IMR-90 (cell line): ENCODE measurements around the gene VPS52. TPM values are rescaled to one million over a fixed set of nuclear protein-coding genes. Genes with fewer than 3 reads are reported as not detected.
A peak's percentile ranks its signal among the peaks of the same experiment; 100 is the strongest.

ENCODE experiments used
- ATAC-seq: fragments of 200-7000 bp; cut with Tn5 transposase; 2 replicates; pipeline ENCODE4 v1.9.1; 2020; ENCODE audit warnings: low read depth, mild to moderate bottlenecking, moderate library complexity
- BruUV-seq: library from RNA; stranded (reverse); fragments of 400-500 nt; replicated peaks from 2 replicates; lab custom pipeline; 2021; lab: Mats Ljungman, UMichigan
- CTCF ChIA-PET: fragments of 300-600 bp; formaldehyde crosslinking; extraction: SDS; loops from one replicate; lab custom pipeline; 2021; ENCODE audit warnings: antibody characterized with exemption; lab: Yijun Ruan, JAX
- POLR2A ChIA-PET: fragments of 300-600 bp; sonication (Branson Sonifier 250); formaldehyde crosslinking; loops from one replicate; lab custom pipeline; 2022; ENCODE audit warnings: antibody characterized with exemption; ENCODE audit not compliant: unreplicated experiment; lab: Charles Lee
- DNase-seq: peaks from one replicate; pipeline ENCODE4 v3.0.0; 2013
- H2AFZ ChIP-seq: replicated peaks from 2 replicates; pipeline ENCODE3; 2013; ENCODE audit warnings: low read length, mild to moderate bottlenecking; ENCODE audit not compliant: poor library complexity
- H2AK5ac ChIP-seq: 2 replicates; pipeline ENCODE4 v1.6.1; 2013; ENCODE audit warnings: low read depth, low read length, inconsistent platforms
- H2AK9ac ChIP-seq: replicated peaks from 2 replicates; pipeline ENCODE3; 2013; ENCODE audit warnings: mild to moderate bottlenecking, low read depth, low read length, moderate library complexity; ENCODE audit not compliant: poor library complexity
- H2BK120ac ChIP-seq: 2 replicates; pipeline ENCODE4 v1.6.1; 2013; ENCODE audit warnings: low read depth, low read length, inconsistent platforms
- H2BK15ac ChIP-seq: 3 replicates; pipeline ENCODE4 v1.6.1; 2013; ENCODE audit warnings: low read depth, low read length, inconsistent platforms
- H2BK20ac ChIP-seq: 2 replicates; pipeline ENCODE4 v1.6.1; 2013; ENCODE audit warnings: low read depth, mild to moderate bottlenecking, inconsistent platforms, low read length, moderate library complexity
- H2BK5ac ChIP-seq: 2 replicates; pipeline ENCODE4 v1.6.1; 2013; ENCODE audit warnings: mild to moderate bottlenecking, low read depth, low read length, inconsistent platforms; ENCODE audit not compliant: poor library complexity, severe bottlenecking
- H3K14ac ChIP-seq: replicated peaks from 2 replicates; pipeline ENCODE4 v1.6.1; 2013; ENCODE audit warnings: low read depth, low read length, inconsistent platforms
- H3K18ac ChIP-seq: 2 replicates; pipeline ENCODE4 v1.6.1; 2013; ENCODE audit warnings: low read depth, low read length, control low read depth
- H3K23ac ChIP-seq: 2 replicates; pipeline ENCODE4 v1.6.1; 2013; ENCODE audit warnings: low read depth, low read length, inconsistent platforms
- H3K27ac ChIP-seq: 2 replicates; pipeline ENCODE4 v1.5.1; 2013; ENCODE audit warnings: mild to moderate bottlenecking, control low read depth, low read length; ENCODE audit not compliant: insufficient read depth
- H3K27me3 ChIP-seq: 2 replicates; pipeline ENCODE4 v1.6.1; 2013; ENCODE audit warnings: low read length; ENCODE audit not compliant: control insufficient read depth, insufficient read depth
- H3K36me3 ChIP-seq: 2 replicates; pipeline ENCODE4 v1.6.1; 2013; ENCODE audit warnings: low read length, mixed read lengths; ENCODE audit not compliant: control insufficient read depth, insufficient read depth
- H3K4ac ChIP-seq: 2 replicates; pipeline ENCODE4 v1.6.1; 2013; ENCODE audit warnings: low read depth, low read length, inconsistent platforms
- H3K4me1 ChIP-seq: 2 replicates; pipeline ENCODE4 v1.6.1; 2013; ENCODE audit warnings: low read length, mixed read lengths; ENCODE audit not compliant: control insufficient read depth, insufficient read depth
- H3K4me2 ChIP-seq: 2 replicates; pipeline ENCODE4 v1.6.1; 2013; ENCODE audit warnings: low read depth, mild to moderate bottlenecking, control low read depth, low read length, moderate library complexity
- H3K4me3 ChIP-seq: 2 replicates; pipeline ENCODE4 v1.5.1; 2013; ENCODE audit warnings: low read depth, mild to moderate bottlenecking, control low read depth, low read length, moderate library complexity; ENCODE audit not compliant: insufficient read depth
- H3K56ac ChIP-seq: 2 replicates; pipeline ENCODE4 v1.6.1; 2013; ENCODE audit warnings: low read length, inconsistent platforms; ENCODE audit not compliant: insufficient read depth; ENCODE audit errors: extremely low read depth
- H3K79me1 ChIP-seq, 2 experiments: 2 replicates each; pipeline ENCODE4 v1.6.1; 2013; ENCODE audit warnings: low read length in 2 of 2, inconsistent platforms in 1 of 2, low read depth in 1 of 2
- H3K9ac ChIP-seq: 2 replicates; pipeline ENCODE4 v1.6.1; 2013; ENCODE audit warnings: low read depth, low read length, control low read depth
- H3K9me1 ChIP-seq: 2 replicates; pipeline ENCODE4 v1.6.1; 2013; ENCODE audit warnings: low read length, inconsistent platforms; ENCODE audit not compliant: insufficient read depth
- H3K9me3 ChIP-seq: 2 replicates; pipeline ENCODE4 v1.6.1; 2013; ENCODE audit warnings: low read length; ENCODE audit not compliant: control insufficient read depth, insufficient read depth
- H4K20me1 ChIP-seq: 2 replicates; pipeline ENCODE4 v1.6.1; 2013; ENCODE audit warnings: low read length, inconsistent platforms; ENCODE audit not compliant: insufficient read depth
- H4K5ac ChIP-seq: 2 replicates; pipeline ENCODE4 v1.6.1; 2013; ENCODE audit warnings: mild to moderate bottlenecking, low read depth, low read length, control low read depth
- H4K8ac ChIP-seq, 2 experiments: 2 replicates each; pipeline ENCODE4 v1.6.1; 2013; ENCODE audit warnings: low read depth in 2 of 2, low read length in 2 of 2, control low read depth in 1 of 2, inconsistent platforms in 1 of 2
- H4K91ac ChIP-seq: 2 replicates; pipeline ENCODE4 v1.6.1; 2013; ENCODE audit warnings: low read depth, low read length, inconsistent platforms; ENCODE audit not compliant: insufficient read depth
- BHLHE40 ChIP-seq: fragments of 150-350 bp; IDR thresholded peaks from 2 replicates; pipeline ENCODE4 v1.6.1; 2016; ENCODE audit warnings: mild to moderate bottlenecking, low read depth, low read length
- CEBPB ChIP-seq: IDR thresholded peaks from 2 replicates; pipeline ENCODE4 v1.6.1; 2012; ENCODE audit warnings: low read depth, low read length, improper control_type of control experiment
- CHD1 ChIP-seq: IDR thresholded peaks from 2 replicates; pipeline ENCODE4 v1.6.1; 2012; ENCODE audit warnings: low read depth, low read length, improper control_type of control experiment
- CTCF ChIP-seq: conservative IDR thresholded peaks from 2 replicates; pipeline ENCODE4 v1.5.1; 2012; ENCODE audit warnings: mild to moderate bottlenecking, low read depth, low read length, improper control_type of control experiment
- FOS ChIP-seq: fragments of 150-350 bp; IDR thresholded peaks from 2 replicates; pipeline ENCODE4 v1.6.1; 2016; ENCODE audit warnings: low read depth, low read length
- MAFK ChIP-seq: IDR thresholded peaks from 2 replicates; pipeline ENCODE4 v1.6.1; 2012; ENCODE audit warnings: low read depth, low read length, improper control_type of control experiment
- MAZ ChIP-seq: IDR thresholded peaks from 2 replicates; pipeline ENCODE4 v1.6.1; 2012; ENCODE audit warnings: low read depth, mild to moderate bottlenecking, low read length, improper control_type of control experiment, moderate library complexity, borderline replicate concordance
- MXI1 ChIP-seq: IDR thresholded peaks from 2 replicates; pipeline ENCODE4 v1.6.1; 2012; ENCODE audit warnings: low read depth, mild to moderate bottlenecking, low read length, moderate library complexity, borderline replicate concordance
- NFE2L2 ChIP-seq: fragments of 150-350 bp; IDR thresholded peaks from 2 replicates; pipeline ENCODE4 v1.6.1; 2016; ENCODE audit warnings: low read depth, mild to moderate bottlenecking, low read length
- POLR2A ChIP-seq: IDR thresholded peaks from 2 replicates; pipeline ENCODE4 v1.6.1; 2012; ENCODE audit warnings: mild to moderate bottlenecking, low read depth, low read length
- RAD21 ChIP-seq: IDR thresholded peaks from 2 replicates; pipeline ENCODE4 v1.6.1; 2012; ENCODE audit warnings: low read length, improper control_type of control experiment
- RCOR1 ChIP-seq: IDR thresholded peaks from 2 replicates; pipeline ENCODE4 v1.6.1; 2012; ENCODE audit warnings: mild to moderate bottlenecking, low read length, improper control_type of control experiment; ENCODE audit not compliant: insufficient replicate concordance
- RFX5 ChIP-seq: IDR thresholded peaks from 2 replicates; pipeline ENCODE4 v1.8.0; 2012; ENCODE audit warnings: low read depth, mild to moderate bottlenecking, low read length, moderate library complexity
- SMC3 ChIP-seq: fragments of 150-350 bp; IDR thresholded peaks from 2 replicates; pipeline ENCODE4 v1.6.1; 2016; ENCODE audit warnings: low read depth, mild to moderate bottlenecking, antibody characterized with exemption, low read length, moderate library complexity
- USF2 ChIP-seq: fragments of 150-350 bp; IDR thresholded peaks from 2 replicates; pipeline ENCODE4 v1.6.1; 2017; ENCODE audit warnings: mild to moderate bottlenecking, antibody characterized with exemption, low read length, low read depth
- WGBS, 2 experiments: methylation state at CpG; one replicate each; pipeline versions ENCODE4 v1.1.5 to v1.1.7; 2013; ENCODE audit warnings: missing lambda C conversion rate in 2 of 2; ENCODE audit not compliant: insufficient read length in 1 of 2; ENCODE audit errors: extremely low coverage in 2 of 2; 5-methylcytosine and 5-hydroxymethylcytosine counted together
- dilution Hi-C: fragments of 300-500 bp; cut with HindIII; formaldehyde crosslinking; loops from one replicate; pipeline ENCODE4 v1.14.3; 2018; ENCODE audit warnings: low sequenced_read_pairs; ENCODE audit not compliant: unreplicated experiment
- in situ Hi-C: fragments of 300-500 bp; cut with MboI; formaldehyde crosslinking; loops from 3 replicates; pipeline ENCODE4 v1.14.3; 2019; ENCODE audit warnings: low sequenced_read_pairs, inconsistent platforms, mixed read lengths
- intact Hi-C: fragments of 100-400 bp; cut with micrococcal nuclease; formaldehyde crosslinking; loops from 2 replicates; pipeline ENCODE4 v1.10.0; 2022
- polyA plus RNA-seq, 3 experiments: library from polyadenylated mRNA; depleted of rRNA; stranded (reverse); fragments of >200 nt; gene quantifications; 2 replicates each; pipeline ENCODE4 v1.2.3, GENCODE V29; 2012; ENCODE audit warnings: low replicate concordance in 1 of 3
- total RNA-seq: library from RNA; depleted of rRNA; stranded (reverse); fragments of >200 nt; gene quantifications from 2 replicates; pipeline ENCODE4 v1.2.3, GENCODE V29; 2012

Gene VPS52
- total and polyA plus RNA-seq, 2 of the 4 experiments (the other 2 are of a cell fraction): 29.8 to 54.6 TPM

GRCh38 chr6:33290459-33290858 lies 18.8 kb upstream of the VPS52 start:
- no peak for DNase-seq
- Histone ChIP-seq H2AK5ac (no peak overlapping the region), H4K91ac (no peak overlapping the region), H3K4me1 (peaks cover 7% of the 10 kb centered on the region), H3K9ac (no peak overlapping the region), H4K20me1 (no peaks in the 10 kb centered on the region), H4K8ac (peak overlapping the region; percentile 53 to 94; a peak in 2 of 4 replicates), H3K4ac (no peak overlapping the region), H3K27ac (no peak overlapping the region), H3K14ac (no peak overlapping the region), H3K36me3 (peaks cover 36% of the 10 kb centered on the region), H3K27me3 (no peaks in the 10 kb centered on the region), H3K56ac (no peak overlapping the region), H3K4me2 (peak overlapping the region; percentile 97; the same call in 1 of the 2 replicates), H2AFZ (no peak overlapping the region), H3K18ac (no peak overlapping the region), H3K79me1 (peaks cover 27 to 53% of the 10 kb centered on the region in 2 experiments), H4K5ac (no peak overlapping the region), H3K4me3 (no peak overlapping the region), H2BK20ac (no peak overlapping the region), H2BK15ac (no peak overlapping the region), H2AK9ac (peak overlapping the region; percentile 91), H3K9me1 (peaks cover 3% of the 10 kb centered on the region; the same call in 1 of the 2 replicates), H3K9me3 (no peaks in the 10 kb centered on the region), H3K23ac (no peak overlapping the region), H2BK5ac (no peak overlapping the region), H2BK120ac (no peak overlapping the region)
- in situ Hi-C loops: no loop called here
- ChIA-PET CTCF (no interaction called here), POLR2A (no interaction called here)
- TF ChIP-seq POLR2A (no peak), FOS (no peak), RFX5 (no peak), CHD1 (no peak), CTCF (no peak), BHLHE40 (no peak), RAD21 (no peak), RCOR1 (no peak), NFE2L2 (no peak), MAZ (no peak), SMC3 (no peak), MXI1 (no peak), CEBPB (no peak), USF2 (no peak), MAFK (no peak)
- no peak for ATAC-seq
- intact Hi-C loops: no loop called here
- no TSS peak for BruUV-seq
- dilution Hi-C loops: no loop called here
- WGBS, 2 experiments: 91% methylated on average over 4 of the region's 7 CpGs; no CpG with 5 or more reads in 1 of the 2 experiments
